ENCODE measurements around the gene SLIT1.
A peak's percentile ranks its signal among the peaks of the same experiment; 100 is the strongest.

Gene SLIT1

GRCh38 chr10:97060441-97061084, 125.2 kb downstream of the SLIT1 start:
- DNase-seq, result no peak

- DNase-seq, result no peak
Observed at GRCh38 chr10:97059872-97060205, 125.9 kb downstream of the SLIT1 start.

GRCh38 chr10:97059006-97059871, 126.5 kb downstream of the SLIT1 start:
- DNase-seq, result no peak

- DNase-seq, result no peak
Observed at GRCh38 chr10:97058521-97058920, 127.2 kb downstream of the SLIT1 start.

GRCh38 chr10:97057491-97058235, 128.1 kb downstream of the SLIT1 start:
- no peak for DNase-seq

- DNase-seq, result no peak
Observed at GRCh38 chr10:97056003-97056630, 129.6 kb downstream of the SLIT1 start.

- DNase-seq, result peak; percentile 44
Observed at GRCh38 chr10:97053276-97053675, 132.5 kb downstream of the SLIT1 start.

GRCh38 chr10:97050956-97051496, 134.7 kb downstream of the SLIT1 start:
- DNase-seq, result no peak

- no peak for DNase-seq
Observed at GRCh38 chr10:97050205-97050745, 135.5 kb downstream of the SLIT1 start.

GRCh38 chr10:97049670-97050069, 136.1 kb downstream of the SLIT1 start:
- DNase-seq, result peak; percentile 12

GRCh38 chr10:97048649-97049427, 136.9 kb downstream of the SLIT1 start:
- no peak for DNase-seq

GRCh38 chr10:97047788-97048187, 138.0 kb downstream of the SLIT1 start:
- no peak for DNase-seq

- no peak for DNase-seq
Observed at GRCh38 chr10:97047083-97047736, 138.5 kb downstream of the SLIT1 start.

- no peak for DNase-seq
Observed at GRCh38 chr10:97046456-97047082, 139.2 kb downstream of the SLIT1 start.

GRCh38 chr10:97043563-97043855, 142.2 kb downstream of the SLIT1 start:
- DNase-seq, result no peak

- no peak for DNase-seq
Observed at GRCh38 chr10:97042716-97043562, 142.8 kb downstream of the SLIT1 start.

- DNase-seq, result no peak
Observed at GRCh38 chr10:97042081-97042480, 143.7 kb downstream of the SLIT1 start.

GRCh38 chr10:97040706-97041105, 145.1 kb downstream of the SLIT1 start:
- no peak for DNase-seq

- no peak for DNase-seq
Observed at GRCh38 chr10:97040248-97040584, 145.5 kb downstream of the SLIT1 start.

Data from NCI-H2171 treated with DMSO at 0.1 percent for 48 hours (cell line).